Naive thymus-derived CD8-positive, alpha-beta T cell (primary cell): ENCODE data around the gene RAD51B. TPM values are rescaled to one million over a fixed set of nuclear protein-coding genes. Genes with fewer than 3 reads are reported as not detected.

Source experiments
- ATAC-seq, 2 donors: fragments of 150-1000 bp; cut with Tn5 transposase in 1 of 2; sonication (Bioruptor Pico), chemical (Tn5 transposase) in 1 of 2; 1 replicate in 1 of 2; 2 replicates in 1 of 2; pipeline ENCODE4 v1.10.0; 2021; ENCODE audit warnings: mild to moderate bottlenecking in 2 of 2, moderate library complexity in 2 of 2
- POLR2A ChIA-PET: fragments of 350-600 bp; sonication (Branson Sonifier 250); formaldehyde crosslinking; loops from one replicate; lab custom pipeline; 2021; ENCODE audit warnings: antibody characterized with exemption; lab: Charles Lee
- DNase-seq, 10 donors: peaks; one replicate each; pipeline versions ENCODE4 v3.0.0 to v3.0.0-alpha.2; 2020 to 2022
- H3K27ac Mint-ChIP-seq, 10 donors: one replicate each; pipeline ENCODE4 v1.8.0; 2020 to 2022; ENCODE audit warnings: mild to moderate bottlenecking in 10 of 10, mixed read lengths in 10 of 10, moderate library complexity in 4 of 10, inconsistent platforms in 1 of 10
- H3K27me3 Mint-ChIP-seq, 5 donors: one replicate each; pipeline ENCODE4 v1.8.0; 2021 to 2022; ENCODE audit warnings: mixed read lengths in 5 of 5
- H3K36me3 Mint-ChIP-seq, 3 donors: one replicate each; pipeline ENCODE4 v1.8.0; 2020 to 2022; ENCODE audit warnings: mixed read lengths in 3 of 3, mild to moderate bottlenecking in 2 of 3, inconsistent platforms in 1 of 3
- H3K4me1 Mint-ChIP-seq, 4 donors: one replicate each; pipeline ENCODE4 v1.8.0; 2021 to 2022; ENCODE audit warnings: mixed read lengths in 4 of 4
- H3K4me3 Mint-ChIP-seq, 10 donors: one replicate each; pipeline ENCODE4 v1.8.0; 2020 to 2022; ENCODE audit warnings: mild to moderate bottlenecking in 10 of 10, mixed read lengths in 10 of 10, moderate library complexity in 6 of 10, inconsistent platforms in 1 of 10
- H3K9me3 Mint-ChIP-seq, 9 donors: one replicate each; pipeline ENCODE4 v1.8.0; 2020 to 2022; ENCODE audit warnings: mixed read lengths in 9 of 9, mild to moderate bottlenecking in 3 of 9, inconsistent platforms in 1 of 9, moderate library complexity in 1 of 9
- polyA plus RNA-seq, 3 donors: library from polyadenylated mRNA; unstranded; fragments of 300-500 nt; fragmentation: Illumina TruSeq; gene quantifications; one replicate each; pipeline ENCODE4 v1.2.3, GENCODE V29; 2021
- total RNA-seq, 8 experiments: library from RNA in 2 of 8; stranded (reverse) in 2 of 8; gene quantifications; one replicate each; pipeline ENCODE4 v1.2.3 and lab custom pipeline; 2021 to 2026

RAD51B gene
- total and polyA plus RNA-seq, 5 experiments from 2014 or later = 15.1 to 30.0 (median 26.4) TPM

GRCh38 chr14:68244262-68244980 is 424.8 kb downstream of the RAD51B start:
- H3K27me3 Mint-ChIP-seq = no peaks in the 10 kb centered on the region
- no peaks in the 10 kb centered on the region for H3K9me3 Mint-ChIP-seq
- no peak overlapping the region for H3K4me3 Mint-ChIP-seq
- ATAC-seq = no peak
- H3K36me3 Mint-ChIP-seq = no peaks in the 10 kb centered on the region
- POLR2A ChIA-PET = interaction anchor here (0.6 to 1.4 kb wide), 4 partner anchors 300 to 572 kb away, joined by 3 to 4 read pairs (median 4); partner anchors contain the start of gene ZFP36L1
- no peak for DNase-seq
- H3K27ac Mint-ChIP-seq = no peak overlapping the region
- peaks cover 10 to 22% (median 11%) of the 10 kb centered on the region in 4 donors for H3K4me1 Mint-ChIP-seq

DNA sequence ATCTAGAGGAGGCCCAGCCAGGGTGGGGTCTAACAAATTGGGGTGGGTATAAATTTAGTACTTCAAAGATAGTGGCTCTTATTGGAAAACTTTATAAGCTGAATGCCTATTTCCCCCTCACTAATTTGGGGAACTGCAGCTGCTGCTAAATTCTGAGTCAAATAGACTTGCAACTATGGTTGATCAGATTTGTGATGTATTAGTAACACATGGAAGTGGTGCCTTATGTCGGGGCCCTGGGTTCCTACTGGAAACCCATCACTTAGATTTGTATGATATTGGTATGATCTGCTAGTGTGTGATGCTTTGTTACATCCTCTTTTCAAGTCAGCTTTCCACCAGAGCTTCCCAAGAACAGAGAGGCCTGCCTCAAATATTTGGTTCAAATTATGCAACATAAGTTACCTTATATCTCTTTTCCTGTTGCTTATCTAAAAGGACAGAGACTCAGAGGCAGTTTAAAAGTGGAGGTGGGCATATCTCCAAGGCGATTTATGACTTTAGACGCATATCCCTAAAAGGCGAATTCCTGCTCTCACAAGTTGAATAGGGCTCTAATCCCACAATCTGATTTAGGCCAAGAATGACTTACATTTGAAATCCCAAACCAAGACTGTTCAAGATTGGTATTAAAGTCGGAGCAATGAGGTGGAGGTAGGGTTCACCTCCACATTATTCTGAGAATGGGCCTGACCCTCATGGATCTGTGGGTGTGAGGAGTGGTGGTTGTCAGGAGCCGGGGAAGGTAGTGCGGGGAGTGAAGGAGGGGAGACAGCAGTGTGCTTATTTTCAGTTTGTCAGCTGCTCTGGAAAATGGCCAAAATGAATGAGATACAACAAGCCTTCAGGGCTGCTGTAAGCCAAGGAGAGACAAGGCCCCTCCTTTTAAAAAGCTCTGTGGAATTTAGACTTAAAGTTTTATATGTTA is 425.8 kb downstream of the RAD51B start:
- no peak overlapping the region for H3K4me3 Mint-ChIP-seq
- ATAC-seq (no peak), DNase-seq (no peak)
- H3K4me1 Mint-ChIP-seq = peaks cover 11 to 32% (median 18%) of the 10 kb centered on the region in 4 donors
- POLR2A ChIA-PET = interaction anchor here (1.4 kb wide), 1 partner anchor 571 kb away, joined by 4 read pairs; no protein-coding TSS in a partner anchor
- no peaks in the 10 kb centered on the region for H3K36me3 Mint-ChIP-seq
- H3K27ac Mint-ChIP-seq = peak overlapping the region in 4 of 10 donors; percentile 14 to 60 (median 39)
- H3K9me3 Mint-ChIP-seq = no peaks in the 10 kb centered on the region
- H3K27me3 Mint-ChIP-seq = no peaks in the 10 kb centered on the region

DNA sequence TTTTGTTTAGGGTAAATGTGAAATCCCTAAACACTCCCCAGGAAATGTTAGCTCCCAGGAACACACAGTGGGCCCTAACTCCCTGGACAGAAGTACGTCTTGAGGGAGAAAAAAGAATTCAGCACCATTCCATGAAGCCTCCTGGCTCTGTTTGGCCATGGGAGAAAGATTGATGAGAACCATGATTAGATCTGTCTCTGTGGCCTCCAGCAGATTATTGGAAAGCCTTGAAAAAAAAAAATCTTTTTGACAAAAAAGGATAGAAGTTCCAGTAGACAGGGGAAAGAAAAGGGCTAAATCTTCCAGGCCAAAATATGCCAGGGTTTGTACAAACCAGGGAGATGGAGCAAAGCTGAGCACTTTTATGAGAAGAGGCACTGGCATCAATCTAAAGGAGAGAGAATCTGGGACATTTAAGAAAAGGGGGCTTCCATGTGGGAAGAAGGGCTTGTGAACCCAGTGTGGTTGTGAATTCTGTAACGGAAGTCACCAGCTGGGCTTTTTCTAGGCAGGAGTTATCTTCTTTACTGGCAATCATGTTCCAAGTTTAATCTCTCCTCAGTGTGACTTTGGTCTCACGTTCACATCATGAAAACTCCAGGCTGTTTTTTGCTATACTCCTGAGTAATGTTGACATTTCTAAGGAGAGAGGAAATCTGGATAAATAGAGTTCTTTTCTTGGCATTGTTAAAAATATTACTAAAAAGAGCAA is 426.7 kb downstream of the RAD51B start:
- Mint-ChIP-seq H3K27me3 (no peaks in the 10 kb centered on the region), H3K27ac (peak overlapping the region in 1 of 10 donors; percentile 22), H3K9me3 (no peaks in the 10 kb centered on the region), H3K4me1 (peaks cover 11 to 40% (median 23%) of the 10 kb centered on the region in 4 donors), H3K4me3 (no peak overlapping the region), H3K36me3 (no peaks in the 10 kb centered on the region)
- ATAC-seq (no peak), DNase-seq (no peak)
- POLR2A ChIA-PET = no interaction called here

GRCh38 chr14:68246786-68247105 is 427.2 kb downstream of the RAD51B start:
- H3K36me3 Mint-ChIP-seq = no peaks in the 10 kb centered on the region
- DNase-seq = no peak
- ATAC-seq = no peak
- no peak overlapping the region for H3K27ac Mint-ChIP-seq
- H3K27me3 Mint-ChIP-seq = no peaks in the 10 kb centered on the region
- POLR2A ChIA-PET = no interaction called here
- H3K9me3 Mint-ChIP-seq = no peaks in the 10 kb centered on the region
- H3K4me1 Mint-ChIP-seq = peaks cover 14 to 45% (median 28%) of the 10 kb centered on the region in 4 donors
- no peak overlapping the region for H3K4me3 Mint-ChIP-seq

DNA sequence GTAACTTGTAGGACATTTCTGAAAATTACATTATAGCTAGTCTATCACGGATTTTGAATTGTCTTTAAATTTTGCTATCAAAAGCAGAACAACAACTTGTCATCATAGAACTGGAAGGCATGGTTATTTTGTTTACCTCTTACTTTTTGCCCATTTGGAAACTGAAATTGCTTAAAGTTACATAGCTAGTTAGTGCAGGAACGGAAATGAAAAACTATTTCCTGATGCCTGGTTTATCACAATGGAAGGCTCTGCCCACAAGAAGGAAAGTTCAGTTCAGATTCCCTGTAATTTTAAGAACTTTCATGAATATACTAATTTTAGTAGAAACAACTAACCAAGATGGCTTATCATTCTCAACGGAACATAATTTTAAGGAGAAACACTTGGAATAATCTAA is 427.7 kb downstream of the RAD51B start:
- H3K4me1 Mint-ChIP-seq = peaks cover 10 to 51% (median 31%) of the 10 kb centered on the region in 4 donors
- H3K27ac Mint-ChIP-seq = peak overlapping the region in 2 of 10 donors; percentile 0 to 68
- H3K9me3 Mint-ChIP-seq = no peaks in the 10 kb centered on the region
- POLR2A ChIA-PET = interaction anchor here (0.6 to 10.3 kb wide), 3 partner anchors 160 to 568 kb away, joined by 3 to 150 read pairs (median 118); partner anchors contain the start of gene ZFP36L1
- ATAC-seq (no peak), DNase-seq (no peak)
- H3K27me3 Mint-ChIP-seq = no peaks in the 10 kb centered on the region
- no peaks in the 10 kb centered on the region for H3K36me3 Mint-ChIP-seq
- H3K4me3 Mint-ChIP-seq = no peak overlapping the region

GRCh38 chr14:68247676-68248268 is 428.2 kb downstream of the RAD51B start:
- H3K27ac Mint-ChIP-seq = peak overlapping the region in 4 of 10 donors; percentile 0 to 79 (median 52)
- POLR2A ChIA-PET = interaction anchor here (0.6 to 10.3 kb wide), 3 partner anchors 159 to 567 kb away, joined by 3 to 150 read pairs (median 118); partner anchors contain the start of gene ZFP36L1

GRCh38 chr14:68248481-68249255 is 429.1 kb downstream of the RAD51B start:
- H3K4me3 Mint-ChIP-seq = peak overlapping the region in 1 of 10 donors; percentile 49
- peak in 6 of 10 donors; percentile 23 to 66 (median 46) for DNase-seq
- peaks cover 12 to 54% (median 34%) of the 10 kb centered on the region in 4 donors for H3K4me1 Mint-ChIP-seq
- no peaks in the 10 kb centered on the region for H3K9me3 Mint-ChIP-seq
- peak; percentile 79 to 82 for ATAC-seq
- no peaks in the 10 kb centered on the region for H3K27me3 Mint-ChIP-seq
- no peaks in the 10 kb centered on the region for H3K36me3 Mint-ChIP-seq
- peak overlapping the region in 7 of 10 donors; percentile 9 to 68 (median 37) for H3K27ac Mint-ChIP-seq
- POLR2A ChIA-PET = interaction anchor here (0.9 to 10.3 kb wide), 9 partner anchors 11 to 566 kb away, joined by 3 to 150 read pairs (median 6); partner anchors contain the start of gene ZFP36L1

More at GRCh38 chr14:68247676-68248268, 428.2 kb downstream of the RAD51B start:
- Mint-ChIP-seq H3K4me3 (no peak overlapping the region), H3K4me1 (peaks cover 10 to 52% (median 33%) of the 10 kb centered on the region in 4 donors), H3K9me3 (no peaks in the 10 kb centered on the region), H3K36me3 (no peaks in the 10 kb centered on the region), H3K27me3 (no peaks in the 10 kb centered on the region)
- DNase-seq = no peak
- ATAC-seq = no peak

DNA sequence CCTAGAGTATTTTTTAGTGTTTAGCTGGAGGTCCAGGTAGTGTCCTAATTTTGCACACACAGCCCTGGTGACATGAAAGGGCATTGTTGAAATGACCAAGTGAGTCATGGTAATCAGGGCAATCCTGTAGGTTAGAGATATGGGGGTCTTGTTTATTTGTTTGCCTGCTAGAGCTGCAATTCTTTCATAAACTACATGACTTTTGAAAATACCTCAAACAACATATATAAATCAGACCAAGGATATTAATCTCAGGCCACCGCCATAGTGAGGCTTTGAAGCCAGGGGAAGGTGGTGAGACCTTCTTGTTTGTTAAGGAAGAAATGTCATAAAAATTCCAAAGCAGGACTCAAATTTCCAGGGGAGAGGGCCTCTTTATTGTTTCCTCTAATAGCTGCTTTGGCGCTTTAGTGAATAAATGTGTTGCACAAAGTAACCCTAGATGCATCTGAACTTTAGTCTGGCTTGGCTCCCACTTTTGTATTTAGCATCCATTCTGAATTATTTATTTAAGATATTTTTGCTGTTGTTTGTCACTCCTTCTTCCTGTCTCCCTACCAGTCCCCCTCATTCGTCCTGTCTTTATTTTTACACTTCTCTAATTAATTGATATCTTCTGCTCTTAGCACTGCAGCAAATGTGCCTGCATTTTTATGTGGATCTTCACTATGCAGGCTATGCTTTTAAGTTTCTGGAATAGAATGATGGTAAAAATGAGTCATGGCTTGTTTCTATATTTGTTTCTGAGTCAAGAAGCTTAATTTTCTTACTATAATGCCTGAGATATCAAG is 430.3 kb downstream of the RAD51B start:
- no peaks in the 10 kb centered on the region for H3K27me3 Mint-ChIP-seq
- H3K4me1 Mint-ChIP-seq = peaks cover 12 to 58% (median 35%) of the 10 kb centered on the region in 4 donors
- DNase-seq = no peak
- POLR2A ChIA-PET = interaction anchor here (0.9 to 10.3 kb wide), 9 partner anchors 9 to 565 kb away, joined by 3 to 150 read pairs (median 7); partner anchors contain the start of gene ZFP36L1
- peak overlapping the region in 5 of 10 donors; percentile 0 to 83 (median 6) for H3K27ac Mint-ChIP-seq
- H3K36me3 Mint-ChIP-seq = no peaks in the 10 kb centered on the region
- no peak for ATAC-seq
- peak overlapping the region in 1 of 10 donors; percentile 1 for H3K4me3 Mint-ChIP-seq
- H3K9me3 Mint-ChIP-seq = no peaks in the 10 kb centered on the region

DNA sequence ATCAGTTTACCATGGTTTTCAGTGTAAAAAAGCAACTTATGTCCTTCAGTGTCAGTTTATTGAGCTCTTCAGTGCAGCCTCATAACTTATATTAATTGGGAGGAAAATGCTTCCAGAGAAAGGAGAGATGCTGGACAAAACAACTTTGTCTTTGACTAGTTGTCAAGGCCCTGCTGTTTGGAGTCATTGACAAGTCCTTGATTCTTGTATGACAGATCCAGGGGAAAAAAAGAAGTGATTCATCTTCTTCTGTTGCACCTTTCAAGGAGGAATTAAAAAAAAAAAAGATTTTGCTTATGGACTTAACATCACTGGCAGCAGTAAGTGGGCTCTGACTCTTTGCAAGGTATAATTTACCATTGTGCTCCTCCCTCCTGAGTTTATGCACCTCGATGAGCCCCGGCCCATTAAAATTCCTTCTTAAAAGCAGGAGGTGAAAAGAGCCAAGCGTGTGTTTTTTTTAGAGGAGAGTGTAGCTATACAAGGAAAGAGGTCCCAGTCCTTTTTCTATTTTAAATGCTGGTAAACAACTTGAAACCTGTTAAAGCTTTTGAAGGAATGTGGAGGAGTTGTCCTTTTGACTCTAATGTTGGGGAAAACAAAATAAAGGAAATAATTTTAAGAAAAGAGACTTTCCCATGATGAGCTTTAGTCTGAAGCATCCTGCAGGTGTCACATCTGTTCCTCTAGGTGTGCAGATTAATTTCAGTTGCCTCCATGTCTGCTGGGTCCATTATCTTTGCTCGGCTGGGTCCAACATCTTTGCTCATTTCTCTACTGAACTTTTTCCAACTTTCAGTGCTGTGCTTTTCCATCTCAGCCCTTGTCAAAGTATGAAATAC is 431.6 kb downstream of the RAD51B start:
- H3K36me3 Mint-ChIP-seq = no peaks in the 10 kb centered on the region
- H3K9me3 Mint-ChIP-seq = no peaks in the 10 kb centered on the region
- H3K27ac Mint-ChIP-seq = peak overlapping the region in 7 of 10 donors; percentile 3 to 80 (median 68)
- POLR2A ChIA-PET = interaction anchor here (0.6 to 10.3 kb wide), 11 partner anchors 10 to 564 kb away, joined by 3 to 150 read pairs (median 7); partner anchors contain the start of gene ZFP36L1
- no peaks in the 10 kb centered on the region for H3K27me3 Mint-ChIP-seq
- ATAC-seq = peak; percentile 40 to 57
- H3K4me1 Mint-ChIP-seq = peaks cover 16 to 71% (median 48%) of the 10 kb centered on the region in 4 donors
- peak in 2 of 10 donors; percentile 28 to 33 for DNase-seq
- no peak overlapping the region for H3K4me3 Mint-ChIP-seq

GRCh38 chr14:68251769-68252100 is 432.2 kb downstream of the RAD51B start:
- no peak overlapping the region for H3K4me3 Mint-ChIP-seq
- ATAC-seq = no peak
- POLR2A ChIA-PET = interaction anchor here (0.6 to 10.3 kb wide), 8 partner anchors 10 to 563 kb away, joined by 3 to 150 read pairs (median 9); partner anchors contain the start of gene ZFP36L1
- no peak for DNase-seq
- no peaks in the 10 kb centered on the region for H3K9me3 Mint-ChIP-seq
- H3K27ac Mint-ChIP-seq = peak overlapping the region in 8 of 10 donors; percentile 3 to 80 (median 61)
- peaks cover 20 to 75% (median 53%) of the 10 kb centered on the region in 4 donors for H3K4me1 Mint-ChIP-seq
- H3K36me3 Mint-ChIP-seq = no peaks in the 10 kb centered on the region
- no peaks in the 10 kb centered on the region for H3K27me3 Mint-ChIP-seq
